Right lobe of liver (tissue), 4 donors: ENCODE data around the gene POP4.

Experiments used
- POLR2A ChIP-seq: fragments of 450-650 bp; IDR thresholded peaks from one replicate; pipeline ENCODE4 v1.6.1; 2017; ENCODE audit warnings: antibody characterized with exemption, mild to moderate bottlenecking
- TF ChIP-seq, protein P1 (sequence below), 4 donors: fragments of 200-600 bp in 3 of 4; fragments of 450-650 bp in 1 of 4; IDR thresholded peaks; one replicate each; pipeline versions ENCODE4 v1.5.1 to v1.8.0; 2016 to 2022; ENCODE audit warnings: antibody characterized with exemption in 4 of 4, mild to moderate bottlenecking in 2 of 4
- donor health status: DM: no; HTN: no; CAD: no.
- donor health status: DM: no; HTN: no; CAD: no.
- donor health status: DM: no; HTN: yes; CAD: no.

DNA sequence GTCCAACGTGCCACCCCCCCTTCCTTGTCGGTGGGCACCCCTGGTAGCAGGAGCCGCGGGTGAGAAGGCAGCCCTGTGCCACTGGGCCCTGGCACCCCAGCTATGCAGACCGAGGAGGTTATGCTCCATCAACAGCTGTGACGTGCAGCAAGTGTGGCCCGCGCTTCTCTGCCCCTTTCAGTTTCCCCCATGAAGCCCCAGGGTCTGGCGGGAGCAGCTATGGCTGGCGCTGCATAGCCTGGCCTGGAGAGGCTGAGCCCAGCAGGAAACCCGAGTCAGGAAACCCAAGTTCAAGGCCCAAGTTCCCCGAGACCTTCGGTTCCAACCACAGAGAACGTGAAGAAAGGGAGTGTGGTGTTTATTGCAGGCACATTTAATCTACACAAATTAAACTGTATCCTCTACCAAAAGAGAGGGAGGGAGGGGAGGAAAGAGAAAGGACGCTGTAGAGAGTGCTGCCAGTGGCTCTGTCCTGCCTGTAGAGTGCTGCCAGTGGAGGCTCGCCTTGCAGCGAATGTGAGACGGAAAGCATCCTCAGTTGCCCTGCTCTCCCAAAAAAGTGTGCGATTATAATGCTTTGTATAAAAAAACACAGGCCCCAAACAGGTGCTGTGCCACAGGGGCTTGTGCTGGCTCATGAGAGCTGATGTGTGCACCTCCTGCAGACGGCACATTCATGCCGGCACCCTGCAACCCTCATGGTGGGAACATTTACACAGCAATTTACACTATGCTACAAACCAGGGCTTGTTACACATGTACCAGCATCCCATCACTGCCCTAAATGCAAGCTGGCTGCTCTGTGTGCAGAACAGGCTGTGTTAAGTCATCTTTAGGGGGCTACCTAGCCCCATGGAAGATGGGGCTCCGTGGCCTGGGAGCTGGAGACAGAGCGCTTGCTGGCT lies 16.3 kb downstream of the POP4 start:
- no peak for TF ChIP-seq POLR2A
- TF ChIP-seq, protein P1, sequence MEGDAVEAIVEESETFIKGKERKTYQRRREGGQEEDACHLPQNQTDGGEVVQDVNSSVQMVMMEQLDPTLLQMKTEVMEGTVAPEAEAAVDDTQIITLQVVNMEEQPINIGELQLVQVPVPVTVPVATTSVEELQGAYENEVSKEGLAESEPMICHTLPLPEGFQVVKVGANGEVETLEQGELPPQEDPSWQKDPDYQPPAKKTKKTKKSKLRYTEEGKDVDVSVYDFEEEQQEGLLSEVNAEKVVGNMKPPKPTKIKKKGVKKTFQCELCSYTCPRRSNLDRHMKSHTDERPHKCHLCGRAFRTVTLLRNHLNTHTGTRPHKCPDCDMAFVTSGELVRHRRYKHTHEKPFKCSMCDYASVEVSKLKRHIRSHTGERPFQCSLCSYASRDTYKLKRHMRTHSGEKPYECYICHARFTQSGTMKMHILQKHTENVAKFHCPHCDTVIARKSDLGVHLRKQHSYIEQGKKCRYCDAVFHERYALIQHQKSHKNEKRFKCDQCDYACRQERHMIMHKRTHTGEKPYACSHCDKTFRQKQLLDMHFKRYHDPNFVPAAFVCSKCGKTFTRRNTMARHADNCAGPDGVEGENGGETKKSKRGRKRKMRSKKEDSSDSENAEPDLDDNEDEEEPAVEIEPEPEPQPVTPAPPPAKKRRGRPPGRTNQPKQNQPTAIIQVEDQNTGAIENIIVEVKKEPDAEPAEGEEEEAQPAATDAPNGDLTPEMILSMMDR (IDR thresholded peaks at IDR 0.05): no peak
